IMR-90 (cell line): ENCODE data around the gene PNKP. TPM values are rescaled to one million over a fixed set of nuclear protein-coding genes. Genes with fewer than 3 reads are reported as not detected.

Source experiments
- ATAC-seq: fragments of 200-7000 bp; cut with Tn5 transposase; 2 replicates; pipeline ENCODE4 v1.9.1; 2020; ENCODE audit warnings: low read depth, mild to moderate bottlenecking, moderate library complexity
- BruUV-seq: library from RNA; stranded (reverse); fragments of 400-500 nt; replicated peaks from 2 replicates; lab custom pipeline; 2021; lab: Mats Ljungman, UMichigan
- CTCF ChIA-PET: fragments of 300-600 bp; formaldehyde crosslinking; extraction: SDS; loops from one replicate; lab custom pipeline; 2021; ENCODE audit warnings: antibody characterized with exemption; lab: Yijun Ruan, JAX
- POLR2A ChIA-PET: fragments of 300-600 bp; sonication (Branson Sonifier 250); formaldehyde crosslinking; loops from one replicate; lab custom pipeline; 2022; ENCODE audit warnings: antibody characterized with exemption; ENCODE audit not compliant: unreplicated experiment; lab: Charles Lee
- DNase-seq: peaks from one replicate; pipeline ENCODE4 v3.0.0; 2013
- H2AFZ ChIP-seq: replicated peaks from 2 replicates; pipeline ENCODE3; 2013; ENCODE audit warnings: low read length, mild to moderate bottlenecking; ENCODE audit not compliant: poor library complexity
- H2AK5ac ChIP-seq: 2 replicates; pipeline ENCODE4 v1.6.1; 2013; ENCODE audit warnings: low read depth, low read length, inconsistent platforms
- H2AK9ac ChIP-seq: replicated peaks from 2 replicates; pipeline ENCODE3; 2013; ENCODE audit warnings: mild to moderate bottlenecking, low read depth, low read length, moderate library complexity; ENCODE audit not compliant: poor library complexity
- H2BK120ac ChIP-seq: 2 replicates; pipeline ENCODE4 v1.6.1; 2013; ENCODE audit warnings: low read depth, low read length, inconsistent platforms
- H2BK15ac ChIP-seq: 3 replicates; pipeline ENCODE4 v1.6.1; 2013; ENCODE audit warnings: low read depth, low read length, inconsistent platforms
- H2BK20ac ChIP-seq: 2 replicates; pipeline ENCODE4 v1.6.1; 2013; ENCODE audit warnings: low read depth, mild to moderate bottlenecking, inconsistent platforms, low read length, moderate library complexity
- H2BK5ac ChIP-seq: 2 replicates; pipeline ENCODE4 v1.6.1; 2013; ENCODE audit warnings: mild to moderate bottlenecking, low read depth, low read length, inconsistent platforms; ENCODE audit not compliant: poor library complexity, severe bottlenecking
- H3K14ac ChIP-seq: replicated peaks from 2 replicates; pipeline ENCODE4 v1.6.1; 2013; ENCODE audit warnings: low read depth, low read length, inconsistent platforms
- H3K18ac ChIP-seq: 2 replicates; pipeline ENCODE4 v1.6.1; 2013; ENCODE audit warnings: low read depth, low read length, control low read depth
- H3K23ac ChIP-seq: 2 replicates; pipeline ENCODE4 v1.6.1; 2013; ENCODE audit warnings: low read depth, low read length, inconsistent platforms
- H3K27ac ChIP-seq: 2 replicates; pipeline ENCODE4 v1.5.1; 2013; ENCODE audit warnings: mild to moderate bottlenecking, control low read depth, low read length; ENCODE audit not compliant: insufficient read depth
- H3K27me3 ChIP-seq: 2 replicates; pipeline ENCODE4 v1.6.1; 2013; ENCODE audit warnings: low read length; ENCODE audit not compliant: control insufficient read depth, insufficient read depth
- H3K36me3 ChIP-seq: 2 replicates; pipeline ENCODE4 v1.6.1; 2013; ENCODE audit warnings: low read length, mixed read lengths; ENCODE audit not compliant: control insufficient read depth, insufficient read depth
- H3K4ac ChIP-seq: 2 replicates; pipeline ENCODE4 v1.6.1; 2013; ENCODE audit warnings: low read depth, low read length, inconsistent platforms
- H3K4me1 ChIP-seq: 2 replicates; pipeline ENCODE4 v1.6.1; 2013; ENCODE audit warnings: low read length, mixed read lengths; ENCODE audit not compliant: control insufficient read depth, insufficient read depth
- H3K4me2 ChIP-seq: 2 replicates; pipeline ENCODE4 v1.6.1; 2013; ENCODE audit warnings: low read depth, mild to moderate bottlenecking, control low read depth, low read length, moderate library complexity
- H3K4me3 ChIP-seq: 2 replicates; pipeline ENCODE4 v1.5.1; 2013; ENCODE audit warnings: low read depth, mild to moderate bottlenecking, control low read depth, low read length, moderate library complexity; ENCODE audit not compliant: insufficient read depth
- H3K56ac ChIP-seq: 2 replicates; pipeline ENCODE4 v1.6.1; 2013; ENCODE audit warnings: low read length, inconsistent platforms; ENCODE audit not compliant: insufficient read depth; ENCODE audit errors: extremely low read depth
- H3K79me1 ChIP-seq, 2 experiments: 2 replicates each; pipeline ENCODE4 v1.6.1; 2013; ENCODE audit warnings: low read length in 2 of 2, inconsistent platforms in 1 of 2, low read depth in 1 of 2
- H3K9ac ChIP-seq: 2 replicates; pipeline ENCODE4 v1.6.1; 2013; ENCODE audit warnings: low read depth, low read length, control low read depth
- H3K9me1 ChIP-seq: 2 replicates; pipeline ENCODE4 v1.6.1; 2013; ENCODE audit warnings: low read length, inconsistent platforms; ENCODE audit not compliant: insufficient read depth
- H3K9me3 ChIP-seq: 2 replicates; pipeline ENCODE4 v1.6.1; 2013; ENCODE audit warnings: low read length; ENCODE audit not compliant: control insufficient read depth, insufficient read depth
- H4K20me1 ChIP-seq: 2 replicates; pipeline ENCODE4 v1.6.1; 2013; ENCODE audit warnings: low read length, inconsistent platforms; ENCODE audit not compliant: insufficient read depth
- H4K5ac ChIP-seq: 2 replicates; pipeline ENCODE4 v1.6.1; 2013; ENCODE audit warnings: mild to moderate bottlenecking, low read depth, low read length, control low read depth
- H4K8ac ChIP-seq, 2 experiments: 2 replicates each; pipeline ENCODE4 v1.6.1; 2013; ENCODE audit warnings: low read depth in 2 of 2, low read length in 2 of 2, control low read depth in 1 of 2, inconsistent platforms in 1 of 2
- H4K91ac ChIP-seq: 2 replicates; pipeline ENCODE4 v1.6.1; 2013; ENCODE audit warnings: low read depth, low read length, inconsistent platforms; ENCODE audit not compliant: insufficient read depth
- BHLHE40 ChIP-seq: fragments of 150-350 bp; IDR thresholded peaks from 2 replicates; pipeline ENCODE4 v1.6.1; 2016; ENCODE audit warnings: mild to moderate bottlenecking, low read depth, low read length
- CEBPB ChIP-seq: IDR thresholded peaks from 2 replicates; pipeline ENCODE4 v1.6.1; 2012; ENCODE audit warnings: low read depth, low read length, improper control_type of control experiment
- CHD1 ChIP-seq: IDR thresholded peaks from 2 replicates; pipeline ENCODE4 v1.6.1; 2012; ENCODE audit warnings: low read depth, low read length, improper control_type of control experiment
- FOS ChIP-seq: fragments of 150-350 bp; IDR thresholded peaks from 2 replicates; pipeline ENCODE4 v1.6.1; 2016; ENCODE audit warnings: low read depth, low read length
- MAZ ChIP-seq: IDR thresholded peaks from 2 replicates; pipeline ENCODE4 v1.6.1; 2012; ENCODE audit warnings: low read depth, mild to moderate bottlenecking, low read length, improper control_type of control experiment, moderate library complexity, borderline replicate concordance
- MXI1 ChIP-seq: IDR thresholded peaks from 2 replicates; pipeline ENCODE4 v1.6.1; 2012; ENCODE audit warnings: low read depth, mild to moderate bottlenecking, low read length, moderate library complexity, borderline replicate concordance
- POLR2A ChIP-seq: IDR thresholded peaks from 2 replicates; pipeline ENCODE4 v1.6.1; 2012; ENCODE audit warnings: mild to moderate bottlenecking, low read depth, low read length
- RAD21 ChIP-seq: IDR thresholded peaks from 2 replicates; pipeline ENCODE4 v1.6.1; 2012; ENCODE audit warnings: low read length, improper control_type of control experiment
- SMC3 ChIP-seq: fragments of 150-350 bp; IDR thresholded peaks from 2 replicates; pipeline ENCODE4 v1.6.1; 2016; ENCODE audit warnings: low read depth, mild to moderate bottlenecking, antibody characterized with exemption, low read length, moderate library complexity
- USF2 ChIP-seq: fragments of 150-350 bp; IDR thresholded peaks from 2 replicates; pipeline ENCODE4 v1.6.1; 2017; ENCODE audit warnings: mild to moderate bottlenecking, antibody characterized with exemption, low read length, low read depth
- WGBS, 2 experiments: methylation state at CpG; one replicate each; pipeline versions ENCODE4 v1.1.5 to v1.1.7; 2013; ENCODE audit warnings: missing lambda C conversion rate in 2 of 2; ENCODE audit not compliant: insufficient read length in 1 of 2; ENCODE audit errors: extremely low coverage in 2 of 2; 5-methylcytosine and 5-hydroxymethylcytosine counted together
- dilution Hi-C: fragments of 300-500 bp; cut with HindIII; formaldehyde crosslinking; loops from one replicate; pipeline ENCODE4 v1.14.3; 2018; ENCODE audit warnings: low sequenced_read_pairs; ENCODE audit not compliant: unreplicated experiment
- in situ Hi-C: fragments of 300-500 bp; cut with MboI; formaldehyde crosslinking; loops from 3 replicates; pipeline ENCODE4 v1.14.3; 2019; ENCODE audit warnings: low sequenced_read_pairs, inconsistent platforms, mixed read lengths
- intact Hi-C: fragments of 100-400 bp; cut with micrococcal nuclease; formaldehyde crosslinking; loops from 2 replicates; pipeline ENCODE4 v1.10.0; 2022
- polyA plus RNA-seq, 3 experiments: library from polyadenylated mRNA; depleted of rRNA; stranded (reverse); fragments of >200 nt; gene quantifications; 2 replicates each; pipeline ENCODE4 v1.2.3, GENCODE V29; 2012; ENCODE audit warnings: low replicate concordance in 1 of 3
- total RNA-seq: library from RNA; depleted of rRNA; stranded (reverse); fragments of >200 nt; gene quantifications from 2 replicates; pipeline ENCODE4 v1.2.3, GENCODE V29; 2012

PNKP gene
- total and polyA plus RNA-seq, 2 of the 4 experiments (the other 2 are of a cell fraction) = 14.2 to 25.0 TPM

DNA sequence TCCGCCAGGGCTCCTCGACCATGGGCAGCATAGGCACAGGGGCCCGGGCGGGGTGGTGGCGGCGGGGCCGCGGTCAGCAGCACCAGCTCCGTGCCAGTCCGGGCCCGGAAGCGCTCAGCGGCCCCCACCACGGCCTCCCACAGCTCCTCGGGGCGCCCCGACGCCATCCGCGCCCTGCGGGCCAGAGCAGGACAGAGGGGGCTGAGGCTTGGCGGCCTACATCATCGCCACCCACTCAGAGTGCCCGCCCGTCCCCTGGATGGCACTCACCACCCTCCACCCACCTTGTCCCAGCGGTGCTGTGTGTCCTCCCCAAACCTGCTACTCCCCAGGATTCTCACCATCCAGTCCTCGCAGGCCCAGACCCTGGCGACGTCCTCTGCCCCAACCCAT, 5.7 kb upstream of the PNKP start:
- dilution Hi-C loops = no loop called here
- no peak overlapping the region for H2BK20ac ChIP-seq

More for the DNA sequence above, 5.7 kb upstream of the PNKP start:
- Histone ChIP-seq H3K56ac (no peak overlapping the region), H2AFZ (no peak overlapping the region), H2AK9ac (no peak overlapping the region), H3K36me3 (peaks cover 7% of the 10 kb centered on the region; the same call in 1 of the 2 replicates), H3K9ac (no peak overlapping the region), H2AK5ac (no peak overlapping the region), H2BK120ac (no peak overlapping the region), H3K27me3 (no peaks in the 10 kb centered on the region), H2BK15ac (no peak overlapping the region), H3K18ac (no peak overlapping the region), H2BK5ac (no peak overlapping the region), H3K9me1 (peaks cover 13% of the 10 kb centered on the region; the same call in 1 of the 2 replicates), H3K4me2 (no peak overlapping the region), H3K79me1 (peaks cover 15 to 58% of the 10 kb centered on the region in 2 experiments; a peak in 3 of 4 replicates), H4K8ac (no peak overlapping the region), H4K20me1 (no peaks in the 10 kb centered on the region; the same call in 1 of the 2 replicates), H4K91ac (no peak overlapping the region), H3K4me3 (no peak overlapping the region), H3K9me3 (no peaks in the 10 kb centered on the region), H3K14ac (no peak overlapping the region), H3K4me1 (peaks cover 7% of the 10 kb centered on the region), H4K5ac (no peak overlapping the region), H3K27ac (no peak overlapping the region), H3K4ac (no peak overlapping the region), H3K23ac (no peak overlapping the region)
- ChIA-PET POLR2A (no interaction called here), CTCF (no interaction called here)
- in situ Hi-C loops (no loop called here), intact Hi-C loops (no loop called here)
- ATAC-seq (no peak), DNase-seq (no peak)
- no TSS peak for BruUV-seq
- TF ChIP-seq CHD1 (no peak), USF2 (no peak), SMC3 (no peak), FOS (no peak), MAZ (no peak), RAD21 (no peak), BHLHE40 (no peak), MXI1 (no peak), POLR2A (no peak), CEBPB (no peak)
- WGBS, 2 experiments = 94% methylated on average over 12 of the region's 29 CpGs; no CpG with 5 or more reads in 1 of the 2 experiments
